GM21576 (cell line): ENCODE data around the gene AOX1.
"Not testable (repeated sequence)": the region's sequence is repeated elsewhere in the genome, so short reads cannot be mapped to it uniquely, and the experiment has no call there.

Experiments
- ATAC-seq: cut with Tn5 transposase; IDR thresholded peaks from one replicate; pipeline ENCODE4 v1.9.1; 2021; ENCODE audit warnings: mild to moderate bottlenecking, moderate library complexity; ENCODE audit not compliant: unreplicated experiment

AOX1 gene

GRCh38 chr2:200698217-200698616, 112.4 kb downstream of the AOX1 start:
- no peak for ATAC-seq

GRCh38 chr2:200699310-200699709, 113.5 kb downstream of the AOX1 start:
- ATAC-seq = no peak

- ATAC-seq = no peak
Observed at GRCh38 chr2:200700856-200701255, 115.0 kb downstream of the AOX1 start.

GRCh38 chr2:200702044-200702443, 116.2 kb downstream of the AOX1 start:
- ATAC-seq = no peak

GRCh38 chr2:200702646-200703118, 116.9 kb downstream of the AOX1 start:
- ATAC-seq = no peak

- no peak for ATAC-seq
Observed at GRCh38 chr2:200703127-200703925, 117.5 kb downstream of the AOX1 start.

- ATAC-seq = no peak
Observed at GRCh38 chr2:200703926-200704637, 118.3 kb downstream of the AOX1 start.

- no peak for ATAC-seq
Observed at GRCh38 chr2:200705305-200706041, 119.7 kb downstream of the AOX1 start.

GRCh38 chr2:200708943-200709342, 123.1 kb downstream of the AOX1 start:
- ATAC-seq = no peak

- peak; percentile 99 for ATAC-seq
Observed at GRCh38 chr2:200713003-200713703, 127.3 kb downstream of the AOX1 start.

GRCh38 chr2:200713704-200714064, 127.9 kb downstream of the AOX1 start:
- ATAC-seq = no peak

- ATAC-seq = not testable (repeated sequence)
Observed at GRCh38 chr2:200715014-200715413, 129.2 kb downstream of the AOX1 start.

- no peak for ATAC-seq
Observed at GRCh38 chr2:200716386-200716785, 130.6 kb downstream of the AOX1 start.
